Measurements from ENCODE around the gene LILRB2. TPM values are rescaled to one million over a fixed set of nuclear protein-coding genes. Genes with fewer than 3 reads are reported as not detected.
"Not testable (repeated sequence)": the region's sequence is repeated elsewhere in the genome, so short reads cannot be mapped to it uniquely, and the experiment has no call there.

Gene LILRB2
- not detected in 2 replicates for total RNA-seq

DNA sequence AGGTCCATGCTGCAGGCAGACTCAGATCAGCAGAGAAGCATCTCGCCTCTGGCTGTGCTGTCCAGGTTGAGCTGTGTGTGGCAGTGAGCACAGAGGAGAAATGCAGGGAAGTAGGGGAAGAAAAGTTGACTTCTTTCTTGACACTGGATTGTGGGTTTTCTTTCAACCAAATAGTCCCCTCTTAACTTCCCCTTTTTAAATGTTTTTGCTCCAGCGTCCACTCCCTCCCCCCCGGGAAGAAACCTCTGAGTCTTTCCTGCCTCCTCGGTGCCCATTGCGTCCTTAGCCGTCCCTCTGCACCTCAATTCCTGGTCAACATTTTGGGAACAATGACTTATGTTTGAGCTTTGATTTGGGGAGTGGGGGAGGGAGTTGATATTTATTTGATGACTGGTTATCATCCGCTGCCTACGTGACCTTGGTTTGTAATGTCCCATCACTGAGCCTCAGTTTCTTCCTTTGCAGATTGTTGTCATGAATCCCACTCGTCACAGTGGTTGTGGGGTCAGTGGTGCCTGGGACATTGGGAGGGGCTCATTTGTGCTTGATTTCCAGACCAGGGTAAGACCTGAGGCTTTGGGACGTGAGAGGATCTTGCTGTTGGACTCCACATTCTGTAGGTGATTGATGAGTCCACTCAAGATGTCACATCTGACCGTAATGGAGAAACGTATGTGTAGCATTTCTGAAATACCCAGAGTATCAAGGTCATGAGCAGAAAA is at the start of gene LILRB2:
LILRB2 (minus strand) TSS at position 104 of the 722 bp plus-strand sequence. CDS start 614 bp downstream, outside the sequence.
- TF ChIP-seq CTCF (conservative IDR thresholded peaks at IDR 0.05; ENCODE audit: low read depth, low read length), result no peak
- DNase-seq (ENCODE audit: low read depth), result no peak
- H3K4me3 ChIP-seq (ENCODE audit: low read depth, low read length), result no peak within 1 kb of the TSS

DNA sequence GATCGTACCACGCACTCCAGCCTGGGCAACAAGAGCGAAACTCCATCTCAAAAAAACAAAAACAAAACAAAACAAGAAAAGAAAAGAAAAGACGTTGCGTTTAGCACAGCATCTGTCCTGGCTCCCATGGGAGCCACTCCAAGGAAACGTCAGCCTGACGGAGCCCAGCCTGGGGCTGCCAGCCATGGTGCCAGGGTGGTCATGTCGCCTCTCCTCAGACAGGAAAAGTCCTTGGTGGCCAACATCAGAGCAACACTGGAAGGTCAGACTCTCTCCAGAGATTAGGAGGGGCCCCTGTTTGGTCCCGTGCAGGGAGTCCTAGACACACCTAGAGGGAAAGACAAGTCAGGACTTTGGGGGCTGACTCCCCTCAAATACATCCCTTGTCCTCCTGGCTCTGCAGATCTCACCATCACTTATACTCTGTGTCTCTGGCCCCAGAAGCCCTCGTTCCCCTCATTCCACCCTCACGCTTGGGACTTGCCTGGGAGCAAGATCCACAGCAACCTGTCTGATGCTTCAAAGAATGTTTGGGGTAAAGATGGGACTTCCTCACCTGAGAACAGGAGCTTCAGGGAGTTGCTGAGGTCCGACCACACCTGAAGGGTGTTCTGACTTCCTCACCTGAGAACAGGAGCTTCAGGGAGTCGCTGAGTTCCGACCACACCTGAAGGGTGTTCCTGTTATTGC is 48.7 kb upstream of the LILRB2 start:
- DNase-seq (ENCODE audit: low read depth), result no peak
- no peak for TF ChIP-seq CTCF (conservative IDR thresholded peaks at IDR 0.05; ENCODE audit: low read depth, low read length)
- no peak overlapping the region for H3K4me3 ChIP-seq (ENCODE audit: low read depth, low read length)

DNA sequence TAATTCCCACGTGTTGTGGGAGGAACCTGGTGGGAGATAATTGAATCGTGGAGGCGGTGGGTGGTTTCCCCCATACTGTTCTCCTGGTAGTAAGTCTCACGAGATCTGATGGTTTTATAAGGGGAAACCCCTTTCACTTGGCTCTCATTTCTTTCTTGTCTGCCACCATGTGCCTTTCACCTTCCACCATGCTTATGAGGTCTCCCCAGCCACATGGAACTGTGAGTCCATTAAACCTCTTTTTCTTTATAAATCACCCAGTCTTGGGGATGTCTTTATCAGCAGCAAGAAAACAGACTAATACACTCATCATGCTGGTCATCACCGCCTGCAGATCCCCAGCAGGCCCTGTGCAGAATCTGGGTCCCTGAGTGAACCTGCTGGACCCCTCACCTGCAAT is 47.9 kb upstream of the LILRB2 start:
- DNase-seq (ENCODE audit: low read depth); H3K4me3 ChIP-seq (ENCODE audit: low read depth, low read length): not testable (repeated sequence)

- DNase-seq (ENCODE audit: low read depth), result no peak
- no peak for TF ChIP-seq CTCF (conservative IDR thresholded peaks at IDR 0.05; ENCODE audit: low read depth, low read length)
- no peak overlapping the region for H3K4me3 ChIP-seq (ENCODE audit: low read depth, low read length)
These were observed 44.7 kb upstream of the LILRB2 start for GRCh38 chr19:54325631-54326030.

GRCh38 chr19:54325194-54325621 is 44.3 kb upstream of the LILRB2 start:
- TF ChIP-seq CTCF (conservative IDR thresholded peaks at IDR 0.05; ENCODE audit: low read depth, low read length), result peak; percentile 78
- H3K4me3 ChIP-seq (ENCODE audit: low read depth, low read length), result no peak overlapping the region
- no peak for DNase-seq (ENCODE audit: low read depth)

DNA sequence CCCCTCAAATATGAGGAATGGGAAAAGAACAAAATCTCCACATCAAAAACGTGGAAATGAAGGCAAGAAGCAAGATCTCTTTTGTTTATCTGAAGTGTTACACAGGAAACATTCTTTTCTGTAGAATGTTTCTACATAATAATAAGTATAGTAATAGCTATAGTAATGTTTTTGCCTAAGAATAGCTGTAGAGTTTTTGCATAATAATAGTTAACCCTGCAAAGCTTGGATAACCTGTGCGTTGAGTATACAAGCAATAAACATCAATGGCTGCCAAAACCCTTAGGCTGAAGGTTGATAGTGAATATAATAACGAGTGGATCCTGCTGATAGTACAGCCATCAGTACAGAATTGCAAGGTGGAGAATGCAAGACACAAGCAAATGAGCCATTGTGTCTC is 43.2 kb upstream of the LILRB2 start:
- no peak overlapping the region for H3K4me3 ChIP-seq (ENCODE audit: low read depth, low read length)
- no peak for TF ChIP-seq CTCF (conservative IDR thresholded peaks at IDR 0.05; ENCODE audit: low read depth, low read length)
- DNase-seq (ENCODE audit: low read depth), result no peak

DNA sequence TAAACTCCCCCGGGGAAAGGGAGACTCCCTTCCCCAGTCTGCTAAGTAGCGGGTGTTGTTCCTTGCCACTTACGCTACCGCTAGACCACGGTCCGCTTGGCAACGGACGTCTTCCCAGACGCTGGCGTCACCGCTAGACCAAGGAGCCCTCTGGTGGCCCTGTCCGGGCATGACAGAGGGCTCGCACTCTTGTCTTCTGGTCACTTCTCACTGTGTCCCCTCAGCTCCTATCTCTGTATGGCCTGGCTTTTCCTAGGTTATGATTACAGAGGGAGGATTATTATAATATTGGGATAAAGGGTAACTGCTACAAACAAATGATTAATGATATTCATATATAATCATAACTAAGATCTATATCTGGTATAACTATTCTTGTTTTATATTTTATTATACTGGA is 42.0 kb upstream of the LILRB2 start:
- not testable (repeated sequence) for H3K4me3 ChIP-seq (ENCODE audit: low read depth, low read length); DNase-seq (ENCODE audit: low read depth)

GRCh38 chr19:54322295-54322694 is 41.4 kb upstream of the LILRB2 start:
- H3K4me3 ChIP-seq (ENCODE audit: low read depth, low read length); DNase-seq (ENCODE audit: low read depth): not testable (repeated sequence)
